Nephron progenitor cell (in vitro differentiated cells): ENCODE measurements around the gene WDR17.

Experiments
- DNase-seq: peaks from one replicate; pipeline ENCODE4 v3.0.0; 2021
- H3K27ac Mint-ChIP-seq: 2 replicates; pipeline ENCODE4 v1.8.0; 2021; ENCODE audit warnings: mild to moderate bottlenecking, moderate library complexity, mixed read lengths
- H3K27me3 Mint-ChIP-seq: 2 replicates; pipeline ENCODE4 v1.8.0; 2021; ENCODE audit warnings: mild to moderate bottlenecking, low read depth, mixed read lengths; ENCODE audit not compliant: poor library complexity
- H3K36me3 Mint-ChIP-seq: 2 replicates; pipeline ENCODE4 v1.8.0; 2021; ENCODE audit warnings: low read depth, mixed read lengths
- H3K4me1 Mint-ChIP-seq: 2 replicates; pipeline ENCODE4 v1.8.0; 2021; ENCODE audit warnings: mixed read lengths
- H3K4me3 Mint-ChIP-seq: 2 replicates; pipeline ENCODE4 v1.8.0; 2021; ENCODE audit warnings: mild to moderate bottlenecking, moderate library complexity, mixed read lengths
- H3K9me3 Mint-ChIP-seq: 2 replicates; pipeline ENCODE4 v1.8.0; 2021; ENCODE audit warnings: mild to moderate bottlenecking, moderate library complexity, mixed read lengths
- TF ChIP-seq, protein P1 (sequence below): fragments of 200-600 bp; sonication (generic); IDR thresholded peaks from 2 replicates; pipeline ENCODE4 v1.5.0; 2021; ENCODE audit warnings: antibody characterized with exemption

WDR17 gene

DNA sequence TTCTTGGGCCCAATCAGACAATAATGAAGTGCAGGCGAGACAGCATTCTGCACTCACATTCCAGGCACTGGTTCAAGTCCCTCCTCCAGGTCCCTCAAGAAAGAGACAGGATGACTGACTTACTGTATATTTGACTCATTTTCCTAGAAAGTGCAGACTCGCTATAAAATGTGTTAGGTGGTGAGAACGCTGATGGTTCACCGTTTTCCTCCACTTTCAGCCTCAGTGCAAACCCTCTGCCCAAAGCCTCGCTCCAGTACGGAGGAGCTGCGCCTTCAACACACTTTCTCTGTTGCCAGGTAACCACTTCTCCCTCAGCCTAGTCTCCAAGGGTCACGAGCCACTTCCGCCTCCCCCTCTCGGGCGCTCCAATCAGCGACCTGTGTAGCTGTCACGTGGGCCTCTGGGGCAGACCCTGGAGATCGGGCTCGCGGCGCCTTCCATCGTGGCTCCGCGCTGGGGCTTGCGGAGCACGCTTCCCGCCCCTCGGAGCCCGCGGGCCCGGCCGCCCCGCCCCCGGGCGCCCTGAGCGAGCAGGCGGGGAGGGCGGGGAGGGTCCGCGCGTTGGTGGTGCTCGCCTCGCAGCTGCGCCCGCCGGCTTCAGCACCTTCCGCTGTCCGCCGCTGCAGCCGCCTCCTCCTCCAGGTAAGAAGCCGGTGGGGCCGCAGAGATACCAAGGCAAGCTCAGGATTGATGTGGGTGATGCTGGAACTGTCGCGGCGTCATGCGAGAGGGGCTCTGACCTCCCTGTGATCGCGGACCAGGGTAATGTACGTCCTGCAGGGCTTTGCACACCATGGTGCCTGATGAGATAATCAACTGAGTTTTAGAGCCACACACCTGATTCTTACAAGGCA lies at the start of gene WDR17:
Gene WDR17 (plus strand): TSS at position 407 of the 857 bp plus-strand sequence. CDS start 45,740 bp downstream, outside the sequence.
- Mint-ChIP-seq H3K36me3 (no peaks in the 10 kb centered on the region), H3K9me3 (no peaks in the 10 kb centered on the region), H3K27ac (peak within 1 kb of the TSS; percentile 33), H3K4me3 (peak within 1 kb of the TSS; percentile 95), H3K27me3 (peaks cover 10% of the 10 kb centered on the region), H3K4me1 (peaks cover 14% of the 10 kb centered on the region)
- TF ChIP-seq, protein P1, sequence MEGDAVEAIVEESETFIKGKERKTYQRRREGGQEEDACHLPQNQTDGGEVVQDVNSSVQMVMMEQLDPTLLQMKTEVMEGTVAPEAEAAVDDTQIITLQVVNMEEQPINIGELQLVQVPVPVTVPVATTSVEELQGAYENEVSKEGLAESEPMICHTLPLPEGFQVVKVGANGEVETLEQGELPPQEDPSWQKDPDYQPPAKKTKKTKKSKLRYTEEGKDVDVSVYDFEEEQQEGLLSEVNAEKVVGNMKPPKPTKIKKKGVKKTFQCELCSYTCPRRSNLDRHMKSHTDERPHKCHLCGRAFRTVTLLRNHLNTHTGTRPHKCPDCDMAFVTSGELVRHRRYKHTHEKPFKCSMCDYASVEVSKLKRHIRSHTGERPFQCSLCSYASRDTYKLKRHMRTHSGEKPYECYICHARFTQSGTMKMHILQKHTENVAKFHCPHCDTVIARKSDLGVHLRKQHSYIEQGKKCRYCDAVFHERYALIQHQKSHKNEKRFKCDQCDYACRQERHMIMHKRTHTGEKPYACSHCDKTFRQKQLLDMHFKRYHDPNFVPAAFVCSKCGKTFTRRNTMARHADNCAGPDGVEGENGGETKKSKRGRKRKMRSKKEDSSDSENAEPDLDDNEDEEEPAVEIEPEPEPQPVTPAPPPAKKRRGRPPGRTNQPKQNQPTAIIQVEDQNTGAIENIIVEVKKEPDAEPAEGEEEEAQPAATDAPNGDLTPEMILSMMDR = no peak
- peak; percentile 90 for DNase-seq

DNA sequence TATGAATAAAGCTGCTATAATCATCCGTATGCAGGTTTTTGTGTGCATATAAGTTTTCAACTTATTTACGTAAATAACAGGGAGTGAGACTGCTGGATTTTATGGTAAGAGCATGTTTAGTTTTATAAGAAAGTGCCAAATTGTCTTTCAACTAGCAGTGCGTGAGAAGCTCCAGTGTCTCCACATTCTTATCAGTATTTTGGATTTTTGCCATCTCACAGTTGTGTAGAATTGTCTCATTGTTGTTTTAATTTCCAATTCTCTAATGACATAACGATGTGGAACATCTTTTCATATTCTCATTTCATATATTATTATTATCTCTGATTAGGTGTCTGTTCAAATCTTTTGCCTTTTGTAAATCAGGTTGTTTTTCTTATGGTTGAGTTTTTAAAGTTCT lies 49.0 kb upstream of the WDR17 start:
- TF ChIP-seq, protein P1 = no peak
- no peak overlapping the region for H3K27ac Mint-ChIP-seq
- no peak for DNase-seq
- no peak overlapping the region for H3K4me3 Mint-ChIP-seq
- H3K27me3 Mint-ChIP-seq = no peaks in the 10 kb centered on the region
- no peaks in the 10 kb centered on the region for H3K36me3 Mint-ChIP-seq
- H3K9me3 Mint-ChIP-seq = no peaks in the 10 kb centered on the region
- no peaks in the 10 kb centered on the region for H3K4me1 Mint-ChIP-seq

DNA sequence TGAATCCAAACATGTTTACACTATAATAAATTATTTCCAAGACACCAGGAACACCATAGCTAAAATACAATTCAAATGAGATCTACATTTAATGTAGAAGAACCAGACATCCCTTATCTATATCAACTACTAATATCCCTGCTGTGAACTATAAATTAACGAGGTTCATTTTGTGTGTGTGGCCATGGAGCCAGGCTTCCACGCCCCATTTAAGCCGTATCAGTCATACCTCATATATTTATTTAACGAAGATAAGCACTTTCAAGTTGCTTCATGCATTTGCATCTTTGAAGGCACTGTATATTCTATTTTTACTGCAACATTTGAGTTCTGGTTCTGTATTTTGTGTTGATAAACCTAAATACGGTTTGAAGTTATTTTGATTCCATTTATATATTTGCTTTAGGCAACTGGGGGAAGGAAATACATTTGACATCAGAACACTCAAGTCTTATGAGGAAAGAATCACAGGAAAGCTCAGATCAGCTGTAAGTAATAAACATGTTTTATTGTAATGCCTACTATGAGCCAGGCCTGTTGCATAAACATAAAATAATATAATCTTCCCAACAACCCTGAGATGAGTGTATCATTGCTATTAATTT lies 45.1 kb upstream of the WDR17 start:
- no peak for DNase-seq
- TF ChIP-seq, protein P1 = no peak
- Mint-ChIP-seq H3K36me3 (no peaks in the 10 kb centered on the region), H3K4me1 (no peaks in the 10 kb centered on the region), H3K27me3 (no peaks in the 10 kb centered on the region), H3K4me3 (no peak overlapping the region), H3K27ac (no peak overlapping the region), H3K9me3 (no peaks in the 10 kb centered on the region)

DNA sequence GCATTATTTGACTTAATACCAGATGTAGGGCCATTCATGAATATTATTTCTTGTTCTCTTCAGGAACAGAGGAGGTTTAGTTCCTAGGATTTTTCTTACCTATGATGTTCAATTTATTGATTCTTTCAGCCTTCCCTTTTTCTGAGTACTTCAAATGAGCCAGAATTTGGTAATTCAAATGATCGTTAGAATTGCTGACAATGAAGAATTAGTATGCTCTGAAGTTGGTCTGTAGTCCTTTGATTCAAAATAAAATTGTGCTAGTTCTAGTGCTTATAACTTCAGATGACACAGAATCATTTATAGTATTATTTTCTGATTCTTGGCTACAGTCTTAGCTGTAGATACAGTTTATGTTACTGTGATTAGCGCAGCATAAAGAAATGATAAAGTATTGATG lies 35.2 kb upstream of the WDR17 start:
- Mint-ChIP-seq H3K9me3 (no peaks in the 10 kb centered on the region), H3K36me3 (no peaks in the 10 kb centered on the region), H3K27me3 (peaks cover 3% of the 10 kb centered on the region), H3K4me1 (no peaks in the 10 kb centered on the region), H3K27ac (no peak overlapping the region), H3K4me3 (no peak overlapping the region)
- TF ChIP-seq, protein P1 = no peak
- no peak for DNase-seq

DNA sequence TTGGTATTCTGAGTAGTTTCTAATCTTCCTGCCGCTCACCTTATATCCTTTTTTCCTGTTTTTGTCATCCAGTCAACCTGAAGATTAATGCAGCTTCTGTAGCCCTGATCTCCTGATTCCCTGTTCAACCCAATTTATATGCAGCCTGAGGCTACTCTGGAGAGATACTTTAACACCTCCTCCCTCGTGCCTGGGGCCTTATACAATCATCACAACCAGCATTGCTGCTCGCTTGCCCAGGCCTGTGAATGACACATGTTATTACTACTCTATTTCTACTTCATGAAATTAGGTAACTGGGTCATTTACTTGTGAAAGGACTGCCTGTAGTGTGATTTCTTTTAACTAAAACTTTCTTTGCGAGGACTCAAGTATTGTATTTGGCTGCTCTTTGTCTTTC lies 33.7 kb upstream of the WDR17 start:
- Mint-ChIP-seq H3K4me3 (no peak overlapping the region), H3K27ac (no peak overlapping the region), H3K9me3 (no peaks in the 10 kb centered on the region), H3K4me1 (no peaks in the 10 kb centered on the region), H3K27me3 (peaks cover 3% of the 10 kb centered on the region), H3K36me3 (no peaks in the 10 kb centered on the region)
- TF ChIP-seq, protein P1 = no peak
- DNase-seq = no peak
